Activated naive CD8-positive, alpha-beta T cell treated with anti-CD3 and anti-CD28 coated beads, Interleukin-2, amount 50 U/mL, for 16 hours (primary cell): ENCODE data around the gene IPO11.
"Not testable (repeated sequence)": the region's sequence is repeated elsewhere in the genome, so short reads cannot be mapped to it uniquely, and the experiment has no call there.

Source experiments
- DNase-seq: peaks from one replicate; pipeline ENCODE4 v3.0.0-alpha.2; 2020; ENCODE audit warnings: low read depth, low spot score

Gene IPO11

GRCh38 chr5:62513085-62513484 is 100.5 kb downstream of the IPO11 start:
- DNase-seq, result not testable (repeated sequence)

GRCh38 chr5:62514510-62515119 is 102.1 kb downstream of the IPO11 start:
- DNase-seq, result no peak

- not testable (repeated sequence) for DNase-seq
These were observed 108.2 kb downstream of the IPO11 start for GRCh38 chr5:62520812-62521211.

DNA sequence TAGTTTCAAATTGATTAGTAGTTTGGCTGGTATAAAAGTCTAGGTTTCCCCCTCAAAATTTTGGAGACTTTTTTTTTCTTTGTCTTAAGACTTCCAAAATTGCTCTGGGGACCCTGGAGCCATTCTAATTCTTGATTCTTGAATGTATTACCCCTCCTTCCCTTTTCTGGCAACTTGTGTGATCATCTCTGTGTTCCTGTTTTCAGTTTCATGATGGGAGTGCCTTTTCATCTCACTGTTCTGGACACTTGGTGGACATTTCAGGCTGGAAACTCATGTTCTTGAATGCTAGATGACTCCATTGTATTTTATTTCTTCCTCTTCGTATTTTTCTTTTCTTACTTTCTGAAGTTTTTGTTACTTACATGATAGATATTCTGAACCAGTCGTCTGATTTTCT is 108.8 kb downstream of the IPO11 start:
- DNase-seq, result no peak

GRCh38 chr5:62522811-62523210 is 110.2 kb downstream of the IPO11 start:
- DNase-seq, result no peak

GRCh38 chr5:62533597-62533996 is 121.0 kb downstream of the IPO11 start:
- no peak for DNase-seq

- no peak for DNase-seq
These were observed 122.1 kb downstream of the IPO11 start for GRCh38 chr5:62534461-62535236.

GRCh38 chr5:62536232-62536631 is 123.7 kb downstream of the IPO11 start:
- no peak for DNase-seq

DNA sequence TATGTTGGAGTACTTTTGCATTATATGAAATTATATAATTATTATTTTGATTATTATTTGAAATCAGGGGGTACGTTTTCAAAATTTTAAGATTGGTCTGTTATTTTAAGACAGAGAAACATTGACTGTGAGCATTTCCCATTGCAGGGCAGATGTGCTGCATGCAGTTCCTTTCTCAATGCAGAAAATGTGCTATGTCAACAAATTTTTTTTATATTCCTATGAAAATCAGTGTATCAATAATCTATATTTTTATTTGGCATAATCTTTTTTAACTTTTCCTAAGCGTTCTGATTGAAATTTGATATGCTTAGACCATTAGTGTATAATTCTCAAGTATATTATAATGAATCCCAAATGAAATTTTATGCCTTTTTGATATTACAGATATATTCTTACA is 124.2 kb downstream of the IPO11 start:
- DNase-seq, result no peak

- no peak for DNase-seq
These were observed 125.7 kb downstream of the IPO11 start for GRCh38 chr5:62538017-62538942.

DNA sequence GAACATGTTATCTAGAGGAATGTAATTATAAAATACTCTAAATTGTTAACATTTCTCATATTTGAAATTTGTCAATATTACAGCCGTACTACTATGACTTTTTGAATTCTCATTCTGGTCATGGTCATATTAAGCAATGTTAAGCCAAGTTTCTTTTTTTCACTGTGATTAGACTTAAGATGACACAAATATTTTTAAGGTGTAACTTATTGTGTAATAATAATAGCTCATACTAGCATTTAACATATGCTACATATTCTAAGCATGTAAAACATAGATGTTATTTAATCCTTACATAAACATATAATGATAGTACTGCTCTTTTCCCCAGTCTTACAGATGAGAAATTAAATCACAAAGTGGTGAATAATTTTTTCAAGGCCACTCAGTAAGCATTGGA is 130.2 kb downstream of the IPO11 start:
- DNase-seq, result no peak

DNA sequence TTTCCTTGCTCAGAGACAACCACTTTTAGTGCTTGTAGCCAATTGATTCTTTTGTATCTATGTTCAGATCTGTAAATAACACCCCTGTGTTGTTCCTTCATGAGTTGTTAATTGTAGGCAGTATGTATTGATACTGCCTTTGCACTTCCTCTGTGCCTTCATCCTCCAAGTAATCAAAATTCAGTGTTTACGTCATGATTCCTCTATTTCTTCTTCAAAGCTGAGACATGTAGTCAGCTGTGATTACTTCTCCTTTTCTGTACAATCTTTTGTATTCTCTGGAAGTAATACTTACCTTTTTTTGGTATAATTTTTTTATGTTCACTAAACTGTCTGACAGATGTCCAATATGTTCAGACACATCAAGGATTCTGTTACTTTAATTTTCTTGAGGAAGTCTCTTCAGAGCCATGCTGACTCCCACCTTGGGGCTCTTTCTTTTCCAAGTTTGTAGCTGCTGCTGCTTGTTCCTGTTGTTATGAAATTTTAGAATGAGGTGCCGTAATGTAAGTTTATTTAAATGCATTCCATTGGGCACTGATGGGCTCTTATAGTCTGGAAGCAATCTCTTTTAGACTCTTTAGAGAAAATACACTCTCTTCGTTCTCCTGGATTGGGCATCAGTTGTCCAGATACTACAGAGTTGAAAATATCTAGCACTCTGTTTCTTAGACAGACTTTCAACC is 135.5 kb downstream of the IPO11 start:
- DNase-seq, result no peak

DNA sequence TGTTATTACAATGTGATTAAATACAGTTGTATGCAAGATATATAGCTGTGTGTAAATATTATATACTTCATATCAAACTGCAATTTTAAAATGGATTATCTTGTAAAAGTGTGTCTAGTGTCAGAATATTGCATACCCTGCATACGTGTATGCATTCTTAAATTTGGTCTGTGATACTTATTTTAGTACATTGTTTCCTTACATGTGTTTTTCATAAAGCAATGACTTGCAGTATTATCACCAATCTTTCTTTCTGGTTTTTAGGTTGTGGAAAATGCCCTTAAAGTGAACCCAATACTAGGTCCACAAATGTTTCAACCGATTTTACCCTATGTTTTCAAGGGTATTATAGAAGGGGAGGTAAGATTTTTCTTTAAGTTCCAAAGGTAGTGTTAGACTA is 137.5 kb downstream of the IPO11 start:
- no peak for DNase-seq

DNA sequence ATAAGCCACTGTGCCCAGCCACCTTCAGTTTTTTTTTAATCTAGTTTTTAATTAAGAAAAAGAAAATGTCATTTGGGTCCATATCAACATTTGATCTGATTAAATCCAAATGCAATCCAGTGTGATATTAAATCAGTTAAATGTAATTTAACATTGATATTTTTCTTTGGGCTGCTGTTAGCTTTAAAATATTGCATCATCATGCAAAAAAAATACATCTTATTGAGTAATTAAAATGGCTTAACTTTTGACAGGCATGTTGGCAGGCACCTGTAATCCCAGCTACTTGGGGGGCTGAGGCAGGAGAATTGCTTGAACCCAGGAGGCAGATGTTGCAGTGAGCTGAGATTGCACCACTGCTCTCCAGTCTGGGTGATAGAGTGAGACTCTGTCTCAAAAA is 143.4 kb downstream of the IPO11 start:
- DNase-seq, result no peak

DNA sequence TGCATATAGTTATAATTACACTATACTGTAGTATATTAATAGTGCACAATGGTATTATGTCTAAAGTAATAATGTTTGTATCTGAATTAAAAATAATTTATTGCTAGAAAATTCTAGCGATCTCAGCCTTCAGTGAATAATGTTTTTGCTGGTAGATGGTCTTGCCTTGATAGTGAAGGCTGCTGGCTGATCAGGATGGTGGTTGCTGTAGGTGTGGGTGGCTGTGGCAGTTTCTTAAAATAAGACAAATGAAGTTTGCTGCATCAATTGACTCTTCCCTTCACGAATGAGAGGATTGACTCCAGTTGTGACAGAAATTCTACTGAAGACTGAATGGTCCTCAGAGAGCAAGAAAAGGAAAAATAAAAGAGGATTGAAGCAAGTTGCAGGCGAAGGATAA is 146.4 kb downstream of the IPO11 start:
- no peak for DNase-seq

DNA sequence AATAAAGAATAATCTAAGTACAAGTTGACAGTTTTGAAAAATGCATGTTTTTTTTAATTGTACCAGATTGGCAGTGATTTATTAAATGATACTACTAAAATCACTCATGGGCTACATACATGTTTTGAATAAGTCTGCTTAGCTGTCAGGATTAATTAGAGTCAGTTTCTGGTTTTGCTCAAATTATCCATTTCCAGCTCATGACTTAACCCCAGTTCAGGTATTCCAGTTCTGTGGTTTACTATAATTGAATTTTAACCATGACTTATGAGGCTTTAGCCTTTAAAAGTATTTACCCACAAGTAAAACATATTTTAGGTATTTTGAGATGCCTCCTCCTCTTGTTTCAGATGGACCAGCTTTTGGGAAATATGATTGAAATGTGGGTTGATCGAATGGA is 148.2 kb downstream of the IPO11 start:
- no peak for DNase-seq

GRCh38 chr5:62561896-62562295 is 149.3 kb downstream of the IPO11 start:
- no peak for DNase-seq

- DNase-seq, result no peak
These were observed 150.3 kb downstream of the IPO11 start for GRCh38 chr5:62562867-62563266.

GRCh38 chr5:62564101-62564500 is 151.5 kb downstream of the IPO11 start:
- DNase-seq, result no peak

- not testable (repeated sequence) for DNase-seq
These were observed 153.2 kb downstream of the IPO11 start for GRCh38 chr5:62565740-62566139.

DNA sequence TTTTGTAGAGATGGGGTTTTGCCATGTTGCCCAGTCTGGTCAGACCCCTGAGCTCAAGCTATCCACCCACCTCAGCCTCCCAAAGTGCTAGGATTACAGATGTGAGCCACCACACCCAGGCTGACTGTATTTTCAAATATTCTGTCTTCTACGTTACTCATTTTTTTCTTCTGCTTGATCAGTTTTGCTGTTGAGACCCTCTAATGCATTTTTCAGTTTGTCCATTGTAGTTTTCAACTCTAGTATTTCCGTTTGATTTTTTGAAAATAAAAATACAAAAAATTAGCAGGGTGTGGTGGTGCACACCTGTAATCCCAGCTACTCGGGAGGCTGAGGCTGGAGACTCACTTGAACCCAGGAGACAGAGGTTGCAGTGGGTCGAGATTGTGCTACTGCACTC is 155.6 kb downstream of the IPO11 start:
- DNase-seq, result no peak
